Heart left ventricle (tissue), 13 donors: ENCODE data around the gene ETV5.

ENCODE experiments used
- CTCF ChIP-seq, 12 donors: fragments of 200-600 bp; sonication (generic) in 4 of 12; IDR thresholded peaks; one replicate each; pipeline versions ENCODE4 v1.5.0 to v1.8.0; 2018 to 2022; ENCODE audit warnings: antibody characterized with exemption in 12 of 12, mild to moderate bottlenecking in 5 of 12
- POLR2A ChIP-seq, 2 donors: fragments of 450-650 bp; IDR thresholded peaks; one replicate each; pipeline ENCODE4 v1.6.1; 2017; ENCODE audit warnings: antibody characterized with exemption in 2 of 2, mild to moderate bottlenecking in 2 of 2, moderate library complexity in 2 of 2
- donor health status: ischemic (EF 13 %, LVEDD 7.1; RV severe dilation, severe dysfunction).
- donor health status: DM: no; HTN: yes; CAD: no.
- donor health status: DM: no; HTN: no; CAD: no.
- donor health status: ischemic (EF 25% LVEDD 6.9; RV normal size, moderate dysfunction).
- donor health status: ischemic (EF 25% LVEDD 5.7; RV mildly dilated, moderate dysfunction).
- donor health status: ischemic (EF 35%, LVEDD 5.7; RV mildly dilated, moderate dysfunction).
- donor health status: nonischemic (EF 11% LVEDD 7.7; RV severe dilation, severe dysfunction).
- donor health status: DM: yes; HTN: yes; CAD: no.
- donor health status: PGD.
- donor health status: ischemic (EF 29% LVEDD 5.4; RV normal size, mild dysfunction).
- donor health status: nonischemic (EF 23%, LVEDD 6.1; RV moderate dilation, normal function).

- TF ChIP-seq CTCF (IDR thresholded peaks at IDR 0.05) (no peak), POLR2A (IDR thresholded peaks at IDR 0.05) (no peak)
These were observed 28.3 kb upstream of the ETV5 start for GRCh38 chr3:186137051-186137685.
